ENCODE measurements around the gene KIF1A. TPM values are rescaled to one million over a fixed set of nuclear protein-coding genes. Genes with fewer than 3 reads are reported as not detected.

KIF1A gene
- total RNA-seq, 2 experiments from 2014 or later = not detected

- Mint-ChIP-seq H3K4me3 (no peak overlapping the region), H3K4me1 (ENCODE audit: low read depth) (no peaks in the 10 kb centered on the region), H3K9me3 (no peaks in the 10 kb centered on the region), H3K27ac (no peak overlapping the region), H3K27me3 (peaks cover 36% of the 10 kb centered on the region), H3K36me3 (ENCODE audit: low read depth) (no peaks in the 10 kb centered on the region)
- no peak overlapping the region for H3K4me3 ChIP-seq (ENCODE audit: low read length)
- peaks cover 1 to 6% of the 10 kb centered on the region in 2 experiments for H3K27me3 ChIP-seq (ENCODE audit: control insufficient read depth in 1 of 2, insufficient read depth in 2 of 2, low read length in 2 of 2)
- no peaks in the 10 kb centered on the region for H3K4me1 ChIP-seq (ENCODE audit: insufficient read depth, low read length)
- no peak overlapping the region for H3K27ac ChIP-seq (ENCODE audit: low read depth in 1 of 2, low read length in 2 of 2)
- POLR2A ChIA-PET = no interaction called here
- no peak for ATAC-seq (ENCODE audit: poor library complexity)
- peak in 1 of 14 experiments; percentile 3 for DNase-seq
- intact Hi-C loops (cut with DNase I, micrococcal nuclease) = loop anchor here in 1 of 2 experiments (10.0 kb wide), 1 partner anchor 86 kb away; no protein-coding TSS in a partner anchor
- TF ChIP-seq CTCF (IDR thresholded peaks at IDR 0.05) = no peak
- peaks cover 0 to 4% of the 10 kb centered on the region in 2 experiments for H3K9me3 ChIP-seq (ENCODE audit: control insufficient read depth in 1 of 2, insufficient read depth in 1 of 2, low read length in 2 of 2)
- H3K36me3 ChIP-seq (ENCODE audit: insufficient read depth, low read length) = no peaks in the 10 kb centered on the region
- CTCF ChIA-PET = no interaction called here
These were observed 21.6 kb downstream of the KIF1A start for GRCh38 chr2:240798327-240798905.

GRCh38 chr2:240797914-240798313, 22.1 kb downstream of the KIF1A start:
- no peaks in the 10 kb centered on the region for H3K4me1 ChIP-seq (ENCODE audit: insufficient read depth, low read length)
- DNase-seq (no peak), ATAC-seq (ENCODE audit: poor library complexity) (no peak)
- no peaks in the 10 kb centered on the region for H3K36me3 Mint-ChIP-seq (ENCODE audit: low read depth)
- H3K27ac Mint-ChIP-seq = no peak overlapping the region
- no peaks in the 10 kb centered on the region for H3K9me3 Mint-ChIP-seq
- no peak overlapping the region for H3K4me3 Mint-ChIP-seq
- no peaks in the 10 kb centered on the region for H3K4me1 Mint-ChIP-seq (ENCODE audit: low read depth)
- peaks cover 0 to 6% of the 10 kb centered on the region in 2 experiments for H3K27me3 ChIP-seq (ENCODE audit: control insufficient read depth in 1 of 2, insufficient read depth in 2 of 2, low read length in 2 of 2)
- POLR2A ChIA-PET = no interaction called here
- H3K27ac ChIP-seq (ENCODE audit: low read depth in 1 of 2, low read length in 2 of 2) = no peak overlapping the region
- TF ChIP-seq CTCF (IDR thresholded peaks at IDR 0.05) = no peak
- CTCF ChIA-PET = no interaction called here
- intact Hi-C loops (cut with DNase I, micrococcal nuclease) = loop anchor here in 1 of 2 experiments (10.0 kb wide), 1 partner anchor 87 kb away; no protein-coding TSS in a partner anchor
- no peak overlapping the region for H3K4me3 ChIP-seq (ENCODE audit: low read length)
- H3K9me3 ChIP-seq (ENCODE audit: control insufficient read depth in 1 of 2, insufficient read depth in 1 of 2, low read length in 2 of 2) = peaks cover 0 to 4% of the 10 kb centered on the region in 2 experiments
- H3K27me3 Mint-ChIP-seq = peaks cover 32% of the 10 kb centered on the region
- no peaks in the 10 kb centered on the region for H3K36me3 ChIP-seq (ENCODE audit: insufficient read depth, low read length)

GRCh38 chr2:240797500-240797895, 22.5 kb downstream of the KIF1A start:
- ATAC-seq (ENCODE audit: poor library complexity) = no peak
- intact Hi-C loops (cut with DNase I, micrococcal nuclease) = loop anchor here in 1 of 2 experiments (10.0 kb wide), 1 partner anchor 87 kb away; no protein-coding TSS in a partner anchor

More at GRCh38 chr2:240797500-240797895, 22.5 kb downstream of the KIF1A start:
- ChIA-PET CTCF (no interaction called here), POLR2A (no interaction called here)
- peak in 1 of 14 experiments; percentile 2 for DNase-seq
- peaks cover 0 to 4% of the 10 kb centered on the region in 2 experiments for H3K9me3 ChIP-seq (ENCODE audit: control insufficient read depth in 1 of 2, insufficient read depth in 1 of 2, low read length in 2 of 2)
- H3K4me1 ChIP-seq (ENCODE audit: insufficient read depth, low read length) = no peaks in the 10 kb centered on the region
- peaks cover 29% of the 10 kb centered on the region for H3K27me3 Mint-ChIP-seq
- H3K27me3 ChIP-seq (ENCODE audit: control insufficient read depth in 1 of 2, insufficient read depth in 2 of 2, low read length in 2 of 2) = peaks cover 0 to 6% of the 10 kb centered on the region in 2 experiments
- no peak overlapping the region for H3K27ac ChIP-seq (ENCODE audit: low read depth in 1 of 2, low read length in 2 of 2)
- H3K36me3 Mint-ChIP-seq (ENCODE audit: low read depth) = no peaks in the 10 kb centered on the region
- TF ChIP-seq CTCF (IDR thresholded peaks at IDR 0.05) = no peak
- no peak overlapping the region for H3K27ac Mint-ChIP-seq
- H3K36me3 ChIP-seq (ENCODE audit: insufficient read depth, low read length) = no peaks in the 10 kb centered on the region
- H3K9me3 Mint-ChIP-seq = no peaks in the 10 kb centered on the region
- no peak overlapping the region for H3K4me3 Mint-ChIP-seq
- no peaks in the 10 kb centered on the region for H3K4me1 Mint-ChIP-seq (ENCODE audit: low read depth)
- H3K4me3 ChIP-seq (ENCODE audit: low read length) = no peak overlapping the region
